Naive thymus-derived CD4-positive, alpha-beta T cell (primary cell): ENCODE results near the gene TRAF3IP3. TPM values are rescaled to one million over a fixed set of nuclear protein-coding genes. Genes with fewer than 3 reads are reported as not detected.
A peak's percentile ranks its signal among the peaks of the same experiment; 100 is the strongest.

ENCODE experiments used
- ATAC-seq: fragments of 150-1000 bp; cut with Tn5 transposase; 2 replicates; pipeline ENCODE4 v1.10.0; 2021; ENCODE audit warnings: mild to moderate bottlenecking, moderate library complexity
- CTCF ChIA-PET: fragments of 350-600 bp; sonication (Branson Sonifier 250); formaldehyde crosslinking; loops from one replicate; lab custom pipeline; 2021; ENCODE audit warnings: antibody characterized with exemption; lab: Charles Lee
- POLR2A ChIA-PET: fragments of 350-600 bp; sonication (Branson Sonifier 250); formaldehyde crosslinking; loops from one replicate; lab custom pipeline; 2021; ENCODE audit warnings: antibody characterized with exemption, inconsistent platforms; lab: Charles Lee
- DNase-seq, 9 donors: peaks; one replicate each; pipeline versions ENCODE4 v3.0.0 to v3.0.0-alpha.2; 2020 to 2022; ENCODE audit warnings: mixed read lengths in 1 of 9
- H3K27ac ChIP-seq: one replicate; pipeline ENCODE4 v1.7.0; 2013; ENCODE audit warnings: mild to moderate bottlenecking, low read depth, low read length, moderate library complexity
- H3K27me3 ChIP-seq, 2 donors: one replicate each; pipeline ENCODE4 v1.7.0; 2013; ENCODE audit warnings: low read length in 2 of 2, mild to moderate bottlenecking in 2 of 2, moderate library complexity in 2 of 2; ENCODE audit not compliant: control insufficient read depth in 2 of 2, insufficient read depth in 2 of 2
- H3K36me3 ChIP-seq, 3 experiments: 1 replicate in 2 of 3; 2 replicates in 1 of 3; pipeline ENCODE4 v1.7.0; 2013; ENCODE audit warnings: low read length in 3 of 3, mild to moderate bottlenecking in 3 of 3, moderate library complexity in 1 of 3; ENCODE audit not compliant: insufficient read depth in 3 of 3, control insufficient read depth in 2 of 3
- H3K4me1 ChIP-seq, 2 donors: one replicate each; pipeline ENCODE4 v1.7.0; 2013; ENCODE audit warnings: low read length in 2 of 2, mild to moderate bottlenecking in 2 of 2, moderate library complexity in 1 of 2; ENCODE audit not compliant: control insufficient read depth in 2 of 2, insufficient read depth in 2 of 2
- H3K4me3 ChIP-seq: 2 replicates; pipeline ENCODE4 v1.7.0; 2013; ENCODE audit warnings: mild to moderate bottlenecking, low read length
- H3K9me3 ChIP-seq, 3 experiments: 1 replicate in 2 of 3; 2 replicates in 1 of 3; pipeline ENCODE4 v1.7.0; 2013; ENCODE audit warnings: low read length in 3 of 3; ENCODE audit not compliant: control insufficient read depth in 2 of 3
- H3K27ac Mint-ChIP-seq, 9 donors: one replicate each; pipeline ENCODE4 v1.8.0; 2020 to 2022; ENCODE audit warnings: mixed read lengths in 9 of 9, mild to moderate bottlenecking in 8 of 9, moderate library complexity in 5 of 9, inconsistent platforms in 2 of 9
- H3K27me3 Mint-ChIP-seq, 5 donors: one replicate each; pipeline ENCODE4 v1.8.0; 2021 to 2022; ENCODE audit warnings: mixed read lengths in 5 of 5, mild to moderate bottlenecking in 1 of 5
- H3K36me3 Mint-ChIP-seq, 5 donors: one replicate each; pipeline ENCODE4 v1.8.0; 2020 to 2022; ENCODE audit warnings: mixed read lengths in 5 of 5, mild to moderate bottlenecking in 3 of 5, inconsistent platforms in 1 of 5
- H3K4me1 Mint-ChIP-seq, 7 donors: one replicate each; pipeline ENCODE4 v1.8.0; 2020 to 2022; ENCODE audit warnings: mixed read lengths in 7 of 7, mild to moderate bottlenecking in 3 of 7, inconsistent platforms in 1 of 7
- H3K4me3 Mint-ChIP-seq, 10 donors: one replicate each; pipeline ENCODE4 v1.8.0; 2020 to 2022; ENCODE audit warnings: mild to moderate bottlenecking in 10 of 10, mixed read lengths in 10 of 10, moderate library complexity in 6 of 10, inconsistent platforms in 2 of 10
- H3K9me3 Mint-ChIP-seq, 11 donors: one replicate each; pipeline ENCODE4 v1.8.0; 2020 to 2022; ENCODE audit warnings: mixed read lengths in 11 of 11, mild to moderate bottlenecking in 4 of 11, inconsistent platforms in 1 of 11, moderate library complexity in 1 of 11
- intact Hi-C, 2 donors: fragments of 100-400 bp; cut with micrococcal nuclease; formaldehyde crosslinking; loops; one replicate each; pipeline ENCODE4 v1.15.1; 2023
- polyA plus RNA-seq, 2 donors: library from polyadenylated mRNA; unstranded; fragments of 300-500 nt; fragmentation: Illumina TruSeq; gene quantifications; one replicate each; pipeline ENCODE4 v1.2.3, GENCODE V29; 2021
- total RNA-seq, 6 experiments: library from RNA in 5 of 6; stranded (reverse) in 5 of 6; gene quantifications; 1 replicate in 5 of 6; 2 replicates in 1 of 6; pipeline ENCODE4 v1.2.3 and lab custom pipeline; 2021 to 2026

TRAF3IP3 gene
- total and polyA plus RNA-seq, 7 experiments from 2014 or later: 303 to 746 (median 450) TPM

GRCh38 chr1:209748620-209749019 lies 7.2 kb upstream of the TRAF3IP3 start:
- ATAC-seq (no peak), DNase-seq (no peak)
- Mint-ChIP-seq H3K36me3 (peaks cover 0 to 4% (median 0%) of the 10 kb centered on the region in 5 donors), H3K4me1 (peaks cover 35 to 68% (median 60%) of the 10 kb centered on the region in 7 donors), H3K27me3 (no peaks in the 10 kb centered on the region), H3K27ac (peak overlapping the region; percentile 87 to 99 (median 95)), H3K4me3 (peak overlapping the region; percentile 61 to 95 (median 91)), H3K9me3 (no peaks in the 10 kb centered on the region)
- H3K36me3 ChIP-seq: no peaks in the 10 kb centered on the region
- peak overlapping the region; percentile 76 for H3K4me3 ChIP-seq
- no peaks in the 10 kb centered on the region for H3K9me3 ChIP-seq
- H3K4me1 ChIP-seq: peaks cover 46 to 47% of the 10 kb centered on the region in 2 donors
- ChIA-PET CTCF (interaction anchor here (0.6 to 3.0 kb wide), 25 partner anchors 8 to 182 kb away, joined by 3 to 52 read pairs (median 6); partner anchors contain the start of genes CAMK1G and TRAF3IP3), POLR2A (interaction anchor here (1.3 to 37.2 kb wide), 5 partner anchors 8 to 77 kb away, joined by 5 to 1558 read pairs (median 8); partner anchors contain the start of gene C1orf74)
- no peaks in the 10 kb centered on the region for H3K27me3 ChIP-seq
- intact Hi-C loops: loop anchor here (1.0 to 5.0 kb wide), 10 partner anchors 8 to 179 kb away; partner anchors contain the start of genes TRAF3IP3 (in 2 of the 2) and C1orf74 (in 1 of the 2)
- H3K27ac ChIP-seq: peak overlapping the region; percentile 73

GRCh38 chr1:209749205-209749604 lies 6.6 kb upstream of the TRAF3IP3 start:
- Mint-ChIP-seq H3K4me1 (peaks cover 40 to 74% (median 66%) of the 10 kb centered on the region in 7 donors), H3K27ac (peak overlapping the region in 8 of 9 donors; percentile 18 to 86 (median 68)), H3K4me3 (peak overlapping the region in 5 of 10 donors; percentile 37 to 93 (median 49)), H3K27me3 (no peaks in the 10 kb centered on the region), H3K9me3 (no peaks in the 10 kb centered on the region), H3K36me3 (peaks cover 0 to 4% (median 0%) of the 10 kb centered on the region in 5 donors)
- Histone ChIP-seq H3K27me3 (no peaks in the 10 kb centered on the region), H3K27ac (no peak overlapping the region), H3K4me3 (no peak overlapping the region), H3K4me1 (peaks cover 46 to 47% of the 10 kb centered on the region in 2 donors), H3K9me3 (no peaks in the 10 kb centered on the region), H3K36me3 (no peaks in the 10 kb centered on the region)
- ChIA-PET POLR2A (interaction anchor here (1.3 to 37.2 kb wide), 5 partner anchors 8 to 76 kb away, joined by 5 to 1558 read pairs (median 8); partner anchors contain the start of gene C1orf74), CTCF (interaction anchor here (0.7 to 3.0 kb wide), 19 partner anchors 10 to 183 kb away, joined by 3 to 52 read pairs (median 7); no protein-coding TSS in a partner anchor)
- ATAC-seq (no peak), DNase-seq (no peak)
- intact Hi-C loops: loop anchor here in 1 of 2 donors (2.0 to 5.0 kb wide), 2 partner anchors 77 to 98 kb away; no protein-coding TSS in a partner anchor

- intact Hi-C loops: loop anchor here in 1 of 2 donors (2.0 to 10.0 kb wide), 3 partner anchors 77 to 1505 kb away; partner anchors contain the start of gene RCOR3
- Histone ChIP-seq H3K4me3 (no peak overlapping the region), H3K9me3 (no peaks in the 10 kb centered on the region), H3K4me1 (peaks cover 46 to 49% of the 10 kb centered on the region in 2 donors), H3K27ac (no peak overlapping the region), H3K36me3 (no peaks in the 10 kb centered on the region), H3K27me3 (no peaks in the 10 kb centered on the region)
- DNase-seq (no peak), ATAC-seq (no peak)
- Mint-ChIP-seq H3K4me1 (peaks cover 44 to 78% (median 69%) of the 10 kb centered on the region in 7 donors), H3K4me3 (peak overlapping the region in 4 of 10 donors; percentile 37 to 71 (median 44)), H3K36me3 (peaks cover 0 to 4% (median 0%) of the 10 kb centered on the region in 5 donors), H3K9me3 (no peaks in the 10 kb centered on the region), H3K27ac (peak overlapping the region in 8 of 9 donors; percentile 18 to 90 (median 72)), H3K27me3 (no peaks in the 10 kb centered on the region)
- ChIA-PET POLR2A (interaction anchor here (0.6 to 37.2 kb wide), 5 partner anchors 12 to 1960 kb away, joined by 3 to 1558 read pairs (median 5); partner anchors contain the start of gene C1orf74), CTCF (interaction anchor here (0.8 to 3.0 kb wide), 11 partner anchors 10 to 167 kb away, joined by 3 to 52 read pairs (median 10); no protein-coding TSS in a partner anchor)
Observed at GRCh38 chr1:209749670-209750323, 6.1 kb upstream of the TRAF3IP3 start.

GRCh38 chr1:209751627-209752231 lies 4.1 kb upstream of the TRAF3IP3 start:
- no peak for ATAC-seq
- ChIA-PET CTCF (interaction anchor here (0.6 to 2.8 kb wide), 4 partner anchors 17 to 181 kb away, joined by 3 to 23 read pairs (median 4); no protein-coding TSS in a partner anchor), POLR2A (interaction anchor here (0.9 to 37.2 kb wide), 4 partner anchors 9 to 28 kb away, joined by 3 to 1558 read pairs (median 24); partner anchors contain the start of gene C1orf74)
- Mint-ChIP-seq H3K4me3 (peak overlapping the region; percentile 53 to 93 (median 74)), H3K27me3 (no peaks in the 10 kb centered on the region), H3K9me3 (no peaks in the 10 kb centered on the region), H3K4me1 (peaks cover 57 to 85% (median 77%) of the 10 kb centered on the region in 7 donors), H3K27ac (peak overlapping the region in 8 of 9 donors; percentile 82 to 97 (median 91)), H3K36me3 (peaks cover 0 to 20% (median 3%) of the 10 kb centered on the region in 5 donors)
- H3K27me3 ChIP-seq: no peaks in the 10 kb centered on the region
- intact Hi-C loops: loop anchor here in 1 of 2 donors (1.0 to 10.0 kb wide), 2 partner anchors 33 to 1503 kb away; partner anchors contain the start of genes C1orf74 and RCOR3
- H3K36me3 ChIP-seq: no peaks in the 10 kb centered on the region
- peak overlapping the region; percentile 69 for H3K27ac ChIP-seq
- H3K9me3 ChIP-seq: no peaks in the 10 kb centered on the region
- peak overlapping the region; percentile 18 for H3K4me3 ChIP-seq
- peaks cover 55 to 59% of the 10 kb centered on the region in 2 donors for H3K4me1 ChIP-seq
- peak in 2 of 9 donors; percentile 38 to 54 for DNase-seq

GRCh38 chr1:209752890-209753289 lies 3.0 kb upstream of the TRAF3IP3 start:
- Histone ChIP-seq H3K36me3 (peaks cover 0 to 3% (median 0%) of the 10 kb centered on the region in 3 experiments), H3K4me3 (no peak overlapping the region), H3K27me3 (no peaks in the 10 kb centered on the region), H3K4me1 (peaks cover 54 to 55% of the 10 kb centered on the region in 2 donors), H3K9me3 (no peaks in the 10 kb centered on the region), H3K27ac (no peak overlapping the region)
- H3K4me3 Mint-ChIP-seq: peak overlapping the region in 2 of 10 donors; percentile 23 to 79
- peaks cover 55 to 77% (median 72%) of the 10 kb centered on the region in 7 donors for H3K4me1 Mint-ChIP-seq
- ATAC-seq (no peak), DNase-seq (no peak)
- H3K36me3 Mint-ChIP-seq: peaks cover 0 to 30% (median 4%) of the 10 kb centered on the region in 5 donors
- no peaks in the 10 kb centered on the region for H3K9me3 Mint-ChIP-seq
- intact Hi-C loops: loop anchor here in 1 of 2 donors (1.0 to 10.0 kb wide), 2 partner anchors 31 to 1502 kb away; partner anchors contain the start of genes C1orf74 and RCOR3
- CTCF ChIA-PET: interaction anchor here (2.8 kb wide), 1 partner anchor 16 kb away, joined by 23 read pairs; no protein-coding TSS in a partner anchor
- POLR2A ChIA-PET: interaction anchor here (6.7 to 37.2 kb wide), 2 partner anchors 8 to 24 kb away, joined by 44 to 1558 read pairs; partner anchors contain the start of gene C1orf74
- no peaks in the 10 kb centered on the region for H3K27me3 Mint-ChIP-seq
- peak overlapping the region in 6 of 9 donors; percentile 11 to 97 (median 72) for H3K27ac Mint-ChIP-seq
